GM19324 (cell line): Measurements from ENCODE around the gene SRSF6.
"Not testable (repeated sequence)": the region's sequence is repeated elsewhere in the genome, so short reads cannot be mapped to it uniquely, and the experiment has no call there.

ENCODE experiments used
- ATAC-seq: cut with Tn5 transposase; IDR thresholded peaks from one replicate; pipeline ENCODE4 v1.9.1; 2021; ENCODE audit warnings: mild to moderate bottlenecking, moderate library complexity; ENCODE audit not compliant: unreplicated experiment, low FRiP score

The SRSF6 gene

DNA sequence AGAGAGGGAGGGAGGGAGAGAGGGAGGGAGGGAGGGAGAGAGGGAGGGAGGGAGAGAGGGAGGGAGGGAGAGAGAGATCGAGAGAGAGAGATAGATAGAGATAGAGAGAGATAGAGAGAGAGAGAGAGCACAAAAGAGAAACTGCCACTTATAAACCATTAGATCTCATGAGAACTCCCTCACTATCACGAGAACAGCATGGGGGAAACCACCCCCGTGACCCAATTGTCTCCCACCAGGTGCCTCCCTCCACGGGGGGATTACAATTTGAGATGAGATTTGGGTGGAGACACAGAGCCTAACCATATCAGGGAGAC, 9.3 kb upstream of the SRSF6 start:
- not testable (repeated sequence) for ATAC-seq

- no peak for ATAC-seq
Measured at GRCh38 chr20:43448748-43449535, 8.8 kb upstream of the SRSF6 start.

GRCh38 chr20:43450841-43451799, 6.6 kb upstream of the SRSF6 start:
- no peak for ATAC-seq

- ATAC-seq, result no peak
Measured at GRCh38 chr20:43452404-43453126, 5.1 kb upstream of the SRSF6 start.

DNA sequence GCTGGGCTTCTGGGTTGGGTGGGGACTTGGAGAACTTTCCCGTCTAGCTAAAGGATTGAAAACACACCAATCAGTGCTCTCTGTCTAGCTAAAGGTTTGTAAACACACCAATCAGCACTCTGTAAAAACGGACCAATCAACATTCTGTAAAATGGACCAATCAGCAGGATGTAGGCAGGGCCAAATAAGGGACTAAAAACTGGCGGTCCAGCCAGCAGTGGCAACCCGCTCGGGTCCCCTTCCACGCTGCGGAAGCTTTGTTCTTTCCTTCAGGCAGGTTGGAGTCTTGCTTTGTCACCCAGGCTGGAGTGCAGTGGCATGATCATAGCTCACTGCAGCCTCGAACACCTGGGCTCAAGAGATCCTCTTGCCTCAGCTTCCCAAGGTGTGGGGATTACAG, 1.4 kb upstream of the SRSF6 start:
- not testable (repeated sequence) for ATAC-seq

DNA sequence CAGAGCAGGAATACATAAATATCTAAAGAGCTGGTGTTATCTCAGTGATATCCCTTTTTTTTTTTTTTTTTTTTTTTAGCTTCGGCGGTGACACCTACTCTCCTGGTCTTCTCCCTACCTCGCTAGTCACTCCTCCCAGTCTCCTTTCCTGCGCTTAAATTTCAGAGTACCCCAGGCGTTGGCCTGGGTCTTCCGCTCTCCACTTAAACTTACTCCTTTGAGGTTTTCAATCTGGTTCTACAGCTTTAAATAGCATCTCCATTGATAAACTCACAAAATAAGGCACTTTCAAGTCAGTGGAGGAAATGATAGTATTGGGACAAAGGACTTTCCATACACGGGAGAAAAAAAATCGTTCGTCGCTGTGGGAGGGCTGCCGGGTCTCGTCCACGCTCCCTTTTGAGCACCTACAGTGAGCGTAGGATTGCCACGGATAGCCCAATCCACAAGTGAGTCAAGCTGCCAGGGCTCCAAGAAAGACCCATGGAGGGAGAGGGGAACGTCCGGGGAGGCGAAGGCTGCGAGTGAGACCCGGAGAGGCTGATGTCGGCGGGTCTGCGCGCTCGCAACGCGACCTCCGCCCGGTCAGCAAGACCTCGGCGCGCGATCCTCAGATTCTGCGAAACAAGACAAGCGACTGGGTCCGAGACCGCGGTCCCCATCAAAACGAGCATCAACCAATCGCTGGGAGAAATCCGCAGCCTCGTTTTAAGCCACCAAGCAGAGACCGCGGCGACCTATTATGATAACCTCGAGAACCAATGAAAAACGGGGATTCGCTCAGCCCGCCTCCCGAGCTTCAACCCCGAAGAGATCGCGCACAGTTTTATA, 672 bp upstream of the SRSF6 start:
- peak; percentile 75 for ATAC-seq

DNA sequence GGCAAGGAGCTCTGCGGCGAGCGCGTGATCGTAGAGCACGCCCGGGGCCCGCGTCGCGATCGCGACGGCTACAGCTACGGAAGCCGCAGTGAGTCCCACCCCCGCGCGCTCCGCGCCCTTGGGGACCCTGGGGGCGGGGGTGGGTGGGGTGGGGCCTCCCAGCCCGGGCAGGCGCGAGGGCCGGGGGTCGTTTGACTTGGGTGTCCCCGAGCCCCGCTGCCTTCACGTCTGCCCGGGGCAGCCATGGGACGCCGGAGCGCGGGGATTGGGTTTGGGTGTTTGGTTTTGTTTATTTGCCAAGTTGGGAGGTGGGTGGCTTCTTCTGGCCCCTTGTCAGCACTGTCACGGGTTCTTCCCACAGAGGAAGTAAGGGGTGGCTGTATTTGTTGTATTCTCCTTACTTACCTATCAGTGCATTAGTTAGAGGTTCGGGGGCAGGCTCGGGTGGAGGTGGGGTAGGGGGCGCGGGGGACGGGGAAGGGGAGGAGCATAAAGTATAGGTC, 777 bp downstream of the SRSF6 start:
- ATAC-seq, result no peak

GRCh38 chr20:43459022-43459942, 1.6 kb downstream of the SRSF6 start:
- no peak for ATAC-seq

GRCh38 chr20:43460172-43460829, 2.6 kb downstream of the SRSF6 start:
- ATAC-seq, result no peak

DNA sequence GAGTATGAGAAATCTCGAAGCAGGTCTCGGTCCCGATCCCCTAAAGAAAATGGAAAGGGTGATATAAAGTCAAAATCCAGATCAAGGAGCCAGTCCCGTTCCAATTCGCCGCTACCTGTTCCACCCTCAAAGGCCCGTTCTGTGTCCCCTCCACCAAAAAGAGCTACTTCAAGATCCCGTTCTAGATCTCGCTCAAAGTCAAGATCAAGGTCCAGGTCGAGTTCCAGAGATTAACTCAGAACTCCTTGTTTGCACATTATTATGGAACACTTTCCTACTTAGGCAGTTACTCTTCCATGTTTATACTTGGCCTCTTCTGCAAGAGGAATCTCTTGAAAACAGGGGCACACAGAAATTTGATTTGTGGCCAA, 3.1 kb downstream of the SRSF6 start:
- ATAC-seq, result no peak

- ATAC-seq, result no peak
Measured at GRCh38 chr20:43461894-43462659, 4.4 kb downstream of the SRSF6 start.

- ATAC-seq, result no peak
Measured at GRCh38 chr20:43462660-43463526, 5.2 kb downstream of the SRSF6 start.

GRCh38 chr20:43463527-43464218, 6.0 kb downstream of the SRSF6 start:
- no peak for ATAC-seq

DNA sequence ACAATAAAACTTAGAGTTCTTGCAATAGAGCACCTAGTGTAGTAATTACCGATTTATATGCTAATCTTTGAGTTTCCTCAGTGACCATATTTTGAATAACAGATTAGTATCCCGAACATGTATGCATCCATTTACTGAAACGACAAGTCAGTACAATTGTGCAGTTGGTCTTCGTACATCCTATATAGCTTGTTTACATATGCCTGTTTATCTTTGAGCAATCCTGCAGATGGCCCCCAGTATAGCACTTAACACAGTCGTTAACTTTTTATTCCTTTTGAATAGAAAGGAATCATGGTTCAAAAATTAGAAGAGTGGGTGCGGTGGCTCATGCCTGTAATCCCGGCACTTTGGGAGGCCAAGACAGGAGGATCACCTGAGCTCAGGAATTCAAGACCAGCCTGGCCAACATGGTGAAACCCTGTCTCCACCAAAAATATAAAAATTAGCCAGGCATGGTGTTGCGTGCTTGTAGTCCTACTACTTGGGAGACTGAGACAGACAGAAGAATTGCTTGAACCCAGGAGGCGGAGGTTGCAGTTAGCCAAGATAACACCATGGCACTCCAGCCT, 6.6 kb downstream of the SRSF6 start:
- no peak for ATAC-seq

DNA sequence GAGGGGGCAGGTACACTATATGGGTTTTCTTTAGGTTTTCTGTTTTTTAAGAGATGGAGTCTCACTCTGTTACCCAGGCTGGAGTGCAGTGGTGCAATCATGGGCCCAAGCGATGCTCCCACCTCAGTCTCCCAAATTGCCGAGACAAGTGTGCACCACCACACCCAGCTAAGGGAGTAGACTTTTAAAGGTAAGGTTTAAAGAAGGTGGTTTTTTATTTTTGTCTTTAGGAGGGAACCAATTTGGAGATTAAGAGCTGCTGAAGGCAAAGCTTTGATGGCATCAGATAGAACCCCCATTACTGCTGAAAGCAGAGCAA, 7.9 kb downstream of the SRSF6 start:
- ATAC-seq, result no peak

GRCh38 chr20:43467589-43467988, 9.9 kb downstream of the SRSF6 start:
- ATAC-seq, result no peak
